Karpas-422 (cell line): Measurements from ENCODE around the gene AANAT. TPM values are rescaled to one million over a fixed set of nuclear protein-coding genes. Genes with fewer than 3 reads are reported as not detected.

ENCODE experiments used
- DNase-seq: peaks from one replicate; pipeline ENCODE4 v3.0.0-alpha.2; 2015
- H2AFZ ChIP-seq: fragments of 200-600 bp; sonication (generic); 2 replicates; pipeline ENCODE4 v1.6.1; 2014; ENCODE audit warnings: antibody characterized with exemption, low read length, mixed read lengths
- H3K27ac ChIP-seq: fragments of 200-600 bp; sonication (generic); 2 replicates; pipeline ENCODE4 v1.5.1; 2014; ENCODE audit warnings: mild to moderate bottlenecking, low read length, moderate library complexity
- H3K27me3 ChIP-seq: fragments of 200-600 bp; sonication (generic); 2 replicates; pipeline ENCODE4 v1.6.1; 2014; ENCODE audit warnings: low read length, mixed read lengths
- H3K36me3 ChIP-seq: fragments of 200-600 bp; sonication (generic); 2 replicates; pipeline ENCODE4 v1.6.1; 2014; ENCODE audit warnings: low read length, mixed read lengths; ENCODE audit not compliant: insufficient read depth
- H3K4me1 ChIP-seq: fragments of 200-600 bp; sonication (generic); 2 replicates; pipeline ENCODE4 v1.6.1; 2014; ENCODE audit warnings: mild to moderate bottlenecking, low read length, mixed read lengths
- H3K4me2 ChIP-seq: fragments of 200-600 bp; sonication (generic); 2 replicates; pipeline ENCODE4 v1.6.1; 2014; ENCODE audit warnings: low read length, low read depth, mild to moderate bottlenecking; ENCODE audit not compliant: poor library complexity, severe bottlenecking
- H3K4me3 ChIP-seq: fragments of 200-600 bp; sonication (generic); 2 replicates; pipeline ENCODE4 v1.5.1; 2014; ENCODE audit warnings: mild to moderate bottlenecking, antibody characterized with exemption, low read length, mixed read lengths
- H3K79me2 ChIP-seq: fragments of 200-600 bp; sonication (generic); 2 replicates; pipeline ENCODE4 v1.6.1; 2014; ENCODE audit warnings: mild to moderate bottlenecking, low read length, mixed read lengths
- H3K9ac ChIP-seq: fragments of 200-600 bp; sonication (generic); 2 replicates; pipeline ENCODE4 v1.6.0; 2014; ENCODE audit warnings: low read length
- H3K9me2 ChIP-seq: fragments of 200-600 bp; sonication (generic), shearing (Covaris generic); replicated peaks from 2 replicates; pipeline ENCODE4 v1.6.0; 2014; ENCODE audit warnings: mild to moderate bottlenecking, low read length, moderate library complexity; ENCODE audit not compliant: insufficient read depth
- H3K9me3 ChIP-seq: fragments of 300-700, 200-600 bp; sonication (generic); 2 replicates; pipeline ENCODE4 v1.6.1; 2014; ENCODE audit warnings: low read length, mixed read lengths
- H4K20me1 ChIP-seq: fragments of 200-600 bp; sonication (generic); 2 replicates; pipeline ENCODE4 v1.6.1; 2014; ENCODE audit warnings: mild to moderate bottlenecking, antibody characterized with exemption, low read length, low read depth; ENCODE audit not compliant: insufficient read depth
- total RNA-seq: library from RNA; depleted of rRNA; stranded (reverse); fragments of >200 nt; shearing (Covaris generic); gene quantifications from 2 replicates; pipeline ENCODE4 v1.2.3, GENCODE V29; 2014; ENCODE audit warnings: low replicate concordance

AANAT gene
- total RNA-seq, 1 experiment from 2014 or later: not detected

GRCh38 chr17:76437467-76438402 is 29.7 kb upstream of the AANAT start:
- H3K4me3 ChIP-seq: no peak overlapping the region
- H3K4me1 ChIP-seq: peaks cover 53% of the 10 kb centered on the region
- H3K27ac ChIP-seq: no peak overlapping the region
- no peak overlapping the region for H3K4me2 ChIP-seq
- H3K36me3 ChIP-seq: no peaks in the 10 kb centered on the region
- no peak for DNase-seq
- H2AFZ ChIP-seq: no peak overlapping the region
- H3K9me2 ChIP-seq: no peaks in the 10 kb centered on the region
- H3K9ac ChIP-seq: no peak overlapping the region
- no peaks in the 10 kb centered on the region for H3K9me3 ChIP-seq
- H3K79me2 ChIP-seq: peaks cover 56% of the 10 kb centered on the region
- H4K20me1 ChIP-seq: peaks cover 78% of the 10 kb centered on the region
- no peaks in the 10 kb centered on the region for H3K27me3 ChIP-seq

DNA sequence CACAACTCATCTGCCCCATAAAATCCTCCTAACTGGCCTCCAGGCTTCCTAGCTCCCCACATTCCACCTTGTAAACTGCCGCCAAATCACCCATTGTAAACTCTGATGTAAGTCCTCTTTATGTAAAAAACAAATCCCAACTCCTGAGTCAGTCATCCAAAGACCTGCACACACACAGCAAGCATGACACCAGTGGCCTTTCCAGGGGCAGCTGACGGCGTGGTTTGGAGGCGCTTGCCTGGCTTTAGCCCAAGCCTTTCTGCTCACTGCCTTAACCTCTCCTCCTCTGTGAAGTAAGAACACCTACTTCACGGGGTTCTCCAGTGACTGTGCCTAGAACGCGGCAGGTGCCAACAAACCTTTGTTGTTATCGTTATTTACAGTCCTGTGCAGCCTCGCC is 28.5 kb upstream of the AANAT start:
- Histone ChIP-seq H3K9me3 (no peaks in the 10 kb centered on the region), H3K9me2 (no peaks in the 10 kb centered on the region), H4K20me1 (peaks cover 77% of the 10 kb centered on the region), H3K27me3 (no peaks in the 10 kb centered on the region), H3K9ac (no peak overlapping the region), H3K4me2 (no peak overlapping the region), H3K79me2 (peaks cover 58% of the 10 kb centered on the region), H3K27ac (no peak overlapping the region), H2AFZ (no peak overlapping the region), H3K36me3 (no peaks in the 10 kb centered on the region), H3K4me1 (peaks cover 53% of the 10 kb centered on the region), H3K4me3 (no peak overlapping the region)
- no peak for DNase-seq

GRCh38 chr17:76439314-76439928 is 28.0 kb upstream of the AANAT start:
- peaks cover 52% of the 10 kb centered on the region for H3K4me1 ChIP-seq
- DNase-seq: no peak
- H2AFZ ChIP-seq: no peak overlapping the region
- H3K4me2 ChIP-seq: no peak overlapping the region
- no peaks in the 10 kb centered on the region for H3K9me2 ChIP-seq
- peaks cover 59% of the 10 kb centered on the region for H3K79me2 ChIP-seq
- H3K27me3 ChIP-seq: no peaks in the 10 kb centered on the region
- no peaks in the 10 kb centered on the region for H3K9me3 ChIP-seq
- H3K9ac ChIP-seq: no peak overlapping the region
- H3K4me3 ChIP-seq: no peak overlapping the region
- H3K27ac ChIP-seq: no peak overlapping the region
- no peaks in the 10 kb centered on the region for H3K36me3 ChIP-seq
- H4K20me1 ChIP-seq: peaks cover 77% of the 10 kb centered on the region

DNA sequence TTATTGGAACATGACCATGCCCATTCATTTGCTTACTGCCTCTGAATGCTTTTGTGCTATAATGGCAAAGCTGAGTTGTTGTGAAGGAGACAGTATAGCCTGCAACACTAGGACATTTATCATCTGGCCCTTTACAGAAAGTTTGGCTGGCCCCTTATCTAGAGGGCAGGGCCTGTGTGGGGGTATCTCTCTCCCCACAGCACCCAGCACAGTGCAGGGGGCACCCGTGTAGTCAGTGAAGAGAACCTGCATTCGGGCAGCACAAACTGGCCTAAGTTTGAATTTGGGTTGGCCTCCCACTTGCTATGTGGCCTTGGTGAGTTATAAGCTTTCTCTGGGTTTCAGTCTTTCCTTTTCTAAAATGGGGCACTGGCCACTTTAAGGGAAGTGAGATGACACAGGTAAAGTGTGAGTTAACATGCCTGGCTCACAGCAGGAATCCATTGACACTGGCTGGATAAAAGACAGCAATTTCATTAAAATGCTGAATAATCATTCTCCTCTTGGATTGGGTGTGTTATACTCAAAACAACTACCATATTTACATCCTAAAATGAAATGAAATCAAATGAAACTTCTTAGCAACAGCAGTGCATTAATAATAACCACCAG is 26.5 kb upstream of the AANAT start:
- Histone ChIP-seq H3K9ac (no peak overlapping the region), H3K9me3 (no peaks in the 10 kb centered on the region), H3K4me2 (no peak overlapping the region), H2AFZ (no peak overlapping the region), H3K79me2 (peaks cover 61% of the 10 kb centered on the region), H3K36me3 (no peaks in the 10 kb centered on the region), H3K4me1 (peaks cover 61% of the 10 kb centered on the region), H3K4me3 (no peak overlapping the region), H4K20me1 (peaks cover 80% of the 10 kb centered on the region), H3K9me2 (no peaks in the 10 kb centered on the region), H3K27ac (no peak overlapping the region), H3K27me3 (no peaks in the 10 kb centered on the region)
- DNase-seq: no peak

GRCh38 chr17:76441686-76442340 is 25.6 kb upstream of the AANAT start:
- Histone ChIP-seq H3K27ac (no peak overlapping the region), H3K27me3 (no peaks in the 10 kb centered on the region), H3K79me2 (peaks cover 65% of the 10 kb centered on the region), H4K20me1 (peaks cover 84% of the 10 kb centered on the region), H3K9me2 (no peaks in the 10 kb centered on the region), H3K9me3 (no peaks in the 10 kb centered on the region), H3K9ac (no peak overlapping the region), H2AFZ (no peak overlapping the region), H3K4me3 (no peak overlapping the region), H3K4me1 (peaks cover 71% of the 10 kb centered on the region), H3K4me2 (no peak overlapping the region), H3K36me3 (no peaks in the 10 kb centered on the region)
- no peak for DNase-seq

DNA sequence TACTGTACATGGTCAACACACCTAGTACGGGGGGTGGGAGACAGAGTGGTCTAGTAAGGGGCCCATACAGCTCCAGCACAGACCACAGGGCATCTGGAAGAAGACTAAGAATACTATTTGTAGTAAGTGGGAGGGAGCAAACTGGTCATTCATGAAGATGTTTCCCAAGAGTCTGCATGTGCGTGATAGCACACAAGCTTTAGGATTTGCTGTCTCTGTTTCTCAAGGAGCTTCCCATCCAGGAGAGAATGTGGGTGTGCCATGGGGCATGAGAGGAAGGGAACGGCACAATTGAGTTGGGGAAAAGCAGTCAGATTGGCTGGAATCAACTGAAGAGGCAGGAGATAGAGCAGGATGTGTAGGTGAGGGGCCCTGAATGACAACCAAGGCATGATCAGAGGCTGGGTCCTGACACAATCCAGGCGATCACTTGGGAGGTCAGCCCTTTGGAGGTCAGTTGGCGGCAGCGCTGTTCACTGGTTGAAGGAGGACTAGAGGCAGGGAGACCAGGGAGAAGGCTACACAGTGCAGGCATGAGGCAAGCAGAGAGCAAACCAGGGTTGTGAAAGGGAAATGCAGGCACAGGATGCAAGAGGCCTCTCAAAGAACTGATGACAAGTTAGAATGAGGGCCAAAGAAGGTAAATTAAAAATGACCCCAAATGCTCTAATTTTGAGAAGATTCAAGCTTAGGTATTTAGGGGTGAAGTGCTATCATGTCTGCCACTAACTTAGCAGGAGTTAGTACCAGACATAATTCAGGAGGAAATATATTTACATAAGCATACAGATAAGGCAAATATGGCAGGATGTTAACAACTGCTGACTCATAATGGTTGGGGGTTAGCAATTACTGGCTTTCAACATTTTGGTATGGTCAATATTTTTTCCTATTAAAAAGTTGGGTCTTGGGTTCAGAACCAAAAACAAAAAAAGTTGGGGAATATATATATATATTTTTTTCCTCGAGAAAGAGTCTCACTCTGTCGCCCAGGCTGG is 24.8 kb upstream of the AANAT start:
- Histone ChIP-seq H3K4me3 (no peak overlapping the region), H4K20me1 (peaks cover 89% of the 10 kb centered on the region), H3K4me2 (peak overlapping the region; percentile 19), H3K27me3 (no peaks in the 10 kb centered on the region), H2AFZ (no peak overlapping the region), H3K9ac (no peak overlapping the region; the same call in 1 of the 2 replicates), H3K36me3 (no peaks in the 10 kb centered on the region), H3K9me3 (no peaks in the 10 kb centered on the region), H3K4me1 (peaks cover 79% of the 10 kb centered on the region), H3K27ac (no peak overlapping the region), H3K79me2 (peaks cover 71% of the 10 kb centered on the region), H3K9me2 (no peaks in the 10 kb centered on the region)
- no peak for DNase-seq

- H3K4me2 ChIP-seq: peak overlapping the region; percentile 65
- H3K4me3 ChIP-seq: peak overlapping the region; percentile 49
These were observed 22.7 kb upstream of the AANAT start for GRCh38 chr17:76444518-76445311.

More at GRCh38 chr17:76444518-76445311, 22.7 kb upstream of the AANAT start:
- Histone ChIP-seq H3K9ac (peak overlapping the region; percentile 22; the same call in 1 of the 2 replicates), H2AFZ (no peak overlapping the region), H4K20me1 (peaks cover 92% of the 10 kb centered on the region), H3K4me1 (peaks cover 87% of the 10 kb centered on the region), H3K79me2 (peaks cover 76% of the 10 kb centered on the region), H3K9me2 (no peaks in the 10 kb centered on the region), H3K36me3 (no peaks in the 10 kb centered on the region), H3K27me3 (no peaks in the 10 kb centered on the region), H3K9me3 (no peaks in the 10 kb centered on the region), H3K27ac (peak overlapping the region; percentile 8; the same call in 1 of the 2 replicates)
- peak; percentile 56 for DNase-seq
